ENCODE data around the gene GHRH. TPM values are rescaled to one million over a fixed set of nuclear protein-coding genes. Genes with fewer than 3 reads are reported as not detected.

GHRH gene
- polyA plus RNA-seq, 1 donor: not detected

DNA sequence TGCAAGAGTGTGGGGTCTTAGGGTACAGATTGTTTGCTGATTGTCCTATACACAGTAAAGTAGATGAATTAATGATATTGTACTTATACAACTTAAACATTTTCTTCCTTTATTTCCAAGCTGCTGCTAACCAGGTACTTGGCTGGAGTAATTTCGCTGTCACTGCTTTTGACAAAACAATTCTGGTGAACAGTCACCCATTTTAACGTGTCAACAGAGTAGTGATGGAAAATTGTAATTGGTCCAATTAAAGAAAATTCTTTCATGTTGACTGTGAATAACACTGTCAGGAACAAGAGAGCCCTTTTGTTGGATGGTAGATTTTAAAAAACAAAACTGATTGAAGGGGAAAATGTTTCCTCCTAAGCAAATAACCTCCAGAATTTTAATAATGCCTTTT, 55.8 kb downstream of the GHRH start:
- no peak for DNase-seq (ENCODE audit: low read depth)

DNA sequence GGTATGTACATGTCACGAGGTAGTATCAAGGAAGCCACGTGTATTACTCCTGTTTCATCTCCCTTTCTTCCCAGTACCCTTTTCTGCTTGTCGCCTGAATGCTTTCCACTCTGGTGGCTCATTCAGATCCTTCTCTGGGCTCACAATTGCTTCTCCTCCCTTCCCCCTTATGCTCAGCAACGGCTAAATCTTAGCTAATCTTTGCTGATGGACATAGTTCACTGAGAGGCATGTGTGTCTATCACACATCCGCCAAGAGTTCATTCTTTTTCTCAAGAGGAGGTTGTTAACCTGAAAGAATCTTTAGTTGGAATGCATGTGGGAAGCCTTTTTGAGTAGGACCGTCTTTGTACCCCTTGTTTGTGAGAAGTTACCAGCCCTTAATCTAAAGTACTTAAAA, 56.5 kb downstream of the GHRH start:
- no peak for DNase-seq (ENCODE audit: low read depth)

- no peak for DNase-seq (ENCODE audit: low read depth)
Measured at GRCh38 chr20:37204056-37204455, 57.6 kb downstream of the GHRH start.

DNA sequence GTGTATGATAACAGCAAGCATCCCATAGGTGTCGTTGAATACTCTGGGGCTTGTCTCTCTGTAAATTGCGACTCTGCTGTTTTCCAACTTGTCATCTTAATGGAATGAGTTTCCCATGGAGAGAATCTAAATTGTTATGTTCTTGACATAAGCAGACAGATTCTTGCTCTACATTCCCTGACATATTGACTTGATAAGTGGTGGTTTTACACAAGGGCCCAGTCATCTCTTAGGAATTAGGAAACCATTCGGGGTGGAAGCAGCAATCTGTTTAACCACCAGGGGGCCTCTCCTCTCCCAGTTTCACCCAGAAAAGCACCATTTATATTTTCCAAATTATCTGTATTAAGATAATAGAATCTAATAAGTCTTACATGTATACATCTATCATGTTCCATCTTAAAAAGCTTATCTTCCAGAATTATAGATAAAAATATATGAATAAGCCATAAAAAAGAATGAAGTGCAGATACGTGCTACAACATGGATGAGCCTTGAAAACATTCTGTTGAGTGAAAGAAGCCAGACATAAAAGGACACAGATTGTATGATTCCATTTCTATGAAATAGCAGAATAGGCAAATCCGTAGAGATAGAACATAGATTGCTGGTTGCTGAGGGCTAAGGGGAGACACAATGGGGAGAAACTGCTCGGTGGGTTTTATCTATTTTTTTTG, 59.2 kb downstream of the GHRH start:
- DNase-seq (ENCODE audit: low read depth): no peak

GRCh38 chr20:37201827-37202162, 59.8 kb downstream of the GHRH start:
- DNase-seq (ENCODE audit: low read depth): no peak

Other genes with a start within 250 kb of the GHRH start
- 6.4 TPM for gene RBL1, start 165.8 kb downstream of the GHRH start, polyA plus RNA-seq (ENCODE audit: insufficient read length)
- 152 TPM for gene RPN2, start 82.5 kb downstream of the GHRH start, polyA plus RNA-seq (ENCODE audit: insufficient read length)
- 6.2 TPM for gene MROH8, start 82.3 kb downstream of the GHRH start, polyA plus RNA-seq (ENCODE audit: insufficient read length)
- 35.9 TPM for gene MANBAL, start 27.8 kb upstream of the GHRH start, polyA plus RNA-seq (ENCODE audit: insufficient read length)
- gene SRC, start 84.3 kb upstream of the GHRH start, polyA plus RNA-seq (ENCODE audit: insufficient read length): 16.6 TPM

Measured in forelimb muscle (tissue), 1 donor.